HCT116 (cell line): Measurements from ENCODE around the gene TMTC4. TPM values are rescaled to one million over a fixed set of nuclear protein-coding genes. Genes with fewer than 3 reads are reported as not detected.

Experiments
- ATAC-seq: fragments of 200-7000 bp; cut with Tn5 transposase; 2 replicates; pipeline ENCODE4 v1.9.1; 2020; ENCODE audit warnings: mild to moderate bottlenecking, moderate library complexity
- BruUV-seq: library from RNA; stranded (reverse); fragments of 400-500 nt; replicated peaks from 2 replicates; lab custom pipeline; 2021; lab: Mats Ljungman, UMichigan
- CTCF ChIA-PET: fragments of 300-600 bp; sonication (Branson Sonifier 250); formaldehyde crosslinking; loops from one replicate; lab custom pipeline; 2021; ENCODE audit warnings: antibody characterized with exemption; lab: Charles Lee
- POLR2A ChIA-PET: fragments of 300-600, 350-600 bp; sonication (Branson Sonifier 250); formaldehyde crosslinking; loops from one replicate; lab custom pipeline; 2021; ENCODE audit warnings: antibody characterized with exemption; lab: Charles Lee
- RAD21 ChIA-PET, 2 experiments: fragments of 300-600 bp; sonication (Branson Sonifier 250); formaldehyde crosslinking; loops; one replicate each; lab custom pipeline; 2023; ENCODE audit warnings: low total read pairs in 2 of 2; ENCODE audit not compliant: uncharacterized antibody in 2 of 2, unreplicated experiment in 2 of 2, low non-redundant PET in 1 of 2; lab: Charles Lee
- DNase-seq: peaks from one replicate; pipeline ENCODE4 v3.0.0-alpha.2; 2010; ENCODE audit warnings: low read depth, low spot score
- H2AFZ ChIP-seq: fragments of 200-600 bp; shearing (Covaris generic), sonication (generic); 2 replicates; pipeline ENCODE4 v1.6.1; 2017; ENCODE audit warnings: low read depth, mixed run types, mixed read lengths, antibody characterized with exemption, low read length; ENCODE audit not compliant: poor library complexity, severe bottlenecking
- H3K27ac ChIP-seq: 2 replicates; pipeline ENCODE4 v1.5.1; 2012; ENCODE audit warnings: low read depth, low read length
- H3K27me3 ChIP-seq: fragments of 200-600 bp; sonication (generic); 2 replicates; pipeline ENCODE4 v1.6.1; 2016; ENCODE audit warnings: mixed run types, low read length, mixed read lengths; ENCODE audit not compliant: insufficient read depth
- H3K36me3 ChIP-seq, 2 experiments: fragments of 200-500 bp in 1 of 2; fragments of 200-600 bp in 1 of 2; sonication (Bioruptor generic) in 1 of 2; sonication (generic) in 1 of 2; 2 replicates each; pipeline versions ENCODE4 v1.5.1 to v1.6.1; 2014 to 2016; ENCODE audit warnings: low read length in 2 of 2, inconsistent platforms in 1 of 2, mixed read lengths in 1 of 2, mixed run types in 1 of 2; ENCODE audit not compliant: insufficient read depth in 2 of 2, control insufficient read depth in 1 of 2
- H3K4me1 ChIP-seq, 2 experiments: fragments of 200-600 bp in 1 of 2; sonication (generic) in 1 of 2; 2 replicates each; pipeline versions ENCODE4 v1.5.1 to v1.6.1; 2012 to 2017; ENCODE audit warnings: low read length in 2 of 2, inconsistent platforms in 1 of 2, mild to moderate bottlenecking in 1 of 2, mixed read lengths in 1 of 2, mixed run types in 1 of 2, moderate library complexity in 1 of 2; ENCODE audit not compliant: insufficient read depth in 2 of 2, control insufficient read depth in 1 of 2
- H3K4me2 ChIP-seq: fragments of 200-600 bp; sonication (generic); 2 replicates; pipeline ENCODE4 v1.6.1; 2017; ENCODE audit warnings: mixed run types, low read length, mixed read lengths
- H3K4me3 ChIP-seq, 2 experiments: fragments of 200-600 bp in 1 of 2; sonication (generic) in 1 of 2; replicated peaks in 1 of 2; 2 replicates each; pipeline ENCODE4 v1.5.1; 2011 to 2016; ENCODE audit warnings: low read length in 2 of 2, control low read depth in 1 of 2, low read depth in 1 of 2, mild to moderate bottlenecking in 1 of 2, mixed read lengths in 1 of 2, mixed run types in 1 of 2
- H3K79me2 ChIP-seq: fragments of 200-600 bp; sonication (generic); 2 replicates; pipeline ENCODE4 v1.6.1; 2017; ENCODE audit warnings: mild to moderate bottlenecking, mixed run types, low read length, moderate library complexity, mixed read lengths; ENCODE audit not compliant: insufficient read depth
- H3K9ac ChIP-seq: fragments of 200-600 bp; sonication (generic); 2 replicates; pipeline ENCODE4 v1.6.1; 2016; ENCODE audit warnings: low read length, mixed read lengths
- H3K9me2 ChIP-seq: fragments of 200-600 bp; sonication (generic), shearing (Covaris generic); 2 replicates; pipeline ENCODE4 v1.6.1; 2017; ENCODE audit warnings: mixed run types, mild to moderate bottlenecking, moderate library complexity; ENCODE audit not compliant: insufficient read depth
- H3K9me3 ChIP-seq, 2 experiments: fragments of 200-500 bp in 1 of 2; fragments of 200-600 bp in 1 of 2; sonication (Bioruptor generic) in 1 of 2; sonication (generic) in 1 of 2; 2 replicates each; pipeline ENCODE4 v1.6.1; 2014 to 2017; ENCODE audit warnings: low read length in 2 of 2, mixed read lengths in 2 of 2, inconsistent platforms in 1 of 2, low read depth in 1 of 2, mild to moderate bottlenecking in 1 of 2, mixed run types in 1 of 2, moderate library complexity in 1 of 2; ENCODE audit not compliant: control insufficient read depth in 1 of 2, insufficient read depth in 1 of 2
- H4K20me1 ChIP-seq: fragments of 200-600 bp; sonication (generic), shearing (Covaris generic); 2 replicates; pipeline ENCODE4 v1.6.1; 2017; ENCODE audit warnings: mixed run types, mild to moderate bottlenecking, moderate library complexity; ENCODE audit not compliant: insufficient read depth
- ATF3 ChIP-seq: IDR thresholded peaks from 2 replicates; pipeline ENCODE4 v1.6.1; 2012
- CBX3 ChIP-seq: IDR thresholded peaks from 2 replicates; pipeline ENCODE4 v1.6.1; 2012; ENCODE audit warnings: low read depth
- CEBPB ChIP-seq: IDR thresholded peaks from 2 replicates; pipeline ENCODE4 v1.6.1; 2012; ENCODE audit warnings: low read depth
- CTCF ChIP-seq, 3 experiments: fragments of 200-600 bp in 1 of 3; sonication (generic) in 1 of 3; IDR thresholded peaks in 2 of 3; conservative IDR thresholded peaks in 1 of 3; 2 replicates each; pipeline ENCODE4 v1.5.1; 2012 to 2017; ENCODE audit warnings: low read depth in 2 of 3, low read length in 2 of 3, antibody characterized with exemption in 1 of 3, borderline replicate concordance in 1 of 3, control low read depth in 1 of 3, mild to moderate bottlenecking in 1 of 3, mixed read lengths in 1 of 3, mixed run types in 1 of 3, moderate library complexity in 1 of 3; ENCODE audit not compliant: insufficient read depth in 1 of 3
- EGR1 ChIP-seq: IDR thresholded peaks from 2 replicates; pipeline ENCODE4 v1.6.1; 2012; ENCODE audit warnings: low read depth
- EZH2 ChIP-seq: fragments of 200-600 bp; sonication (generic); IDR thresholded peaks from 2 replicates; pipeline ENCODE4 v1.6.1; 2017; ENCODE audit warnings: antibody characterized with exemption, mixed run types
- EZH2phosphoT487 ChIP-seq: fragments of 200-600 bp; IDR thresholded peaks from 2 replicates; pipeline ENCODE4 v1.6.1; 2018; ENCODE audit warnings: antibody characterized with exemption, borderline replicate concordance
- JUND ChIP-seq: IDR thresholded peaks from 2 replicates; pipeline ENCODE4 v1.6.1; 2012
- MAX ChIP-seq: IDR thresholded peaks from 2 replicates; pipeline ENCODE4 v1.6.1; 2012
- POLR2A ChIP-seq: IDR thresholded peaks from 2 replicates; pipeline ENCODE4 v1.7.0; 2011; ENCODE audit warnings: borderline replicate concordance; ENCODE audit not compliant: insufficient read depth, insufficient read length; ENCODE audit errors: extremely low read depth
- POLR2AphosphoS5 ChIP-seq: IDR thresholded peaks from 2 replicates; pipeline ENCODE4 v1.6.1; 2011; ENCODE audit warnings: mild to moderate bottlenecking, low read depth, low read length, moderate library complexity
- RAD21 ChIP-seq: IDR thresholded peaks from 2 replicates; pipeline ENCODE4 v1.6.1; 2012; ENCODE audit warnings: low read depth, mild to moderate bottlenecking
- SIN3A ChIP-seq: IDR thresholded peaks from 2 replicates; pipeline ENCODE4 v1.6.1; 2012; ENCODE audit warnings: low read depth
- SP1 ChIP-seq: IDR thresholded peaks from 2 replicates; pipeline ENCODE4 v1.6.1; 2012; ENCODE audit warnings: low read depth
- SRF ChIP-seq: IDR thresholded peaks from 2 replicates; pipeline ENCODE4 v1.6.1; 2012; ENCODE audit warnings: low read depth
- TCF7L2 ChIP-seq: IDR thresholded peaks from 2 replicates; pipeline ENCODE4 v1.7.0; 2011; ENCODE audit warnings: borderline replicate concordance, inconsistent platforms; ENCODE audit not compliant: insufficient read depth, insufficient read length; ENCODE audit errors: extremely low read depth
- YY1 ChIP-seq: IDR thresholded peaks from 2 replicates; pipeline ENCODE4 v1.6.1; 2011; ENCODE audit warnings: low read length, low read depth, moderate library complexity, mild to moderate bottlenecking; ENCODE audit not compliant: insufficient replicate concordance; ENCODE audit errors: extremely low read depth
- ZBTB33 ChIP-seq: IDR thresholded peaks from 2 replicates; pipeline ENCODE4 v1.6.1; 2011; ENCODE audit warnings: mild to moderate bottlenecking, low read length, moderate library complexity; ENCODE audit not compliant: insufficient replicate concordance; ENCODE audit errors: extremely low read depth
- ZFX ChIP-seq: fragments of 450-650 bp; IDR thresholded peaks from 2 replicates; pipeline ENCODE4 v1.6.1; 2017
- ZNF274 ChIP-seq: fragments of 200-500 bp; sonication (Bioruptor generic); IDR thresholded peaks from 2 replicates; pipeline ENCODE4 v1.6.1; 2014; ENCODE audit warnings: mild to moderate bottlenecking, low read depth, low read length, inconsistent platforms
- intact Hi-C: fragments of 100-400 bp; cut with micrococcal nuclease; formaldehyde crosslinking; loops from 2 replicates; pipeline ENCODE4 v1.10.0; 2022
- total RNA-seq: library from RNA; stranded (reverse); gene quantifications from one replicate; pipeline ENCODE4 v1.2.1, GENCODE V29; 2021; ENCODE audit not compliant: unreplicated experiment

The TMTC4 gene
- total RNA-seq, 1 experiment from 2014 or later, result 23.6 TPM

- H3K27me3 ChIP-seq, result no peaks in the 10 kb centered on the region
- ATAC-seq (no peak), DNase-seq (no peak)
- no peak overlapping the region for H3K4me2 ChIP-seq
- no peaks in the 10 kb centered on the region for H3K4me1 ChIP-seq
- no peaks in the 10 kb centered on the region for H3K9me3 ChIP-seq
- no peaks in the 10 kb centered on the region for H3K9me2 ChIP-seq
- H4K20me1 ChIP-seq, result no peaks in the 10 kb centered on the region
- POLR2A ChIA-PET, result no interaction called here
- H3K9ac ChIP-seq, result no peak overlapping the region
- RAD21 ChIA-PET, result no interaction called here
- H2AFZ ChIP-seq, result no peak overlapping the region
- no peaks in the 10 kb centered on the region for H3K79me2 ChIP-seq
- intact Hi-C loops, result no loop called here
- peaks cover 13 to 20% of the 10 kb centered on the region in 2 experiments; a peak in 2 of 4 replicates for H3K36me3 ChIP-seq
- CTCF ChIA-PET, result no interaction called here
- no TSS peak for BruUV-seq
- no peak overlapping the region for H3K4me3 ChIP-seq
- TF ChIP-seq SIN3A (no peak), EGR1 (no peak), POLR2A (no peak), YY1 (no peak), JUND (no peak), SP1 (no peak), SRF (no peak), ATF3 (no peak), ZBTB33 (no peak), EZH2 (no peak), CTCF (IDR thresholded peaks at IDR 0.05 in 2 of 3, conservative IDR thresholded peaks at IDR 0.05 in 1 of 3; ENCODE audit: borderline replicate concordance in 1 of 3, insufficient read depth in 1 of 3, low read depth in 2 of 3, low read length in 2 of 3) (no peak), ZNF274 (no peak), ZFX (no peak), EZH2phosphoT487 (no peak), TCF7L2 (no peak), MAX (no peak), RAD21 (no peak), POLR2AphosphoS5 (no peak), CBX3 (no peak), CEBPB (no peak)
- H3K27ac ChIP-seq, result no peak overlapping the region
These were observed 36.8 kb downstream of the TMTC4 start for GRCh38 chr13:100637796-100638195.
